Measurements from ENCODE around the gene CDK3. TPM values are rescaled to one million over a fixed set of nuclear protein-coding genes. Genes with fewer than 3 reads are reported as not detected.
A peak's percentile ranks its signal among the peaks of the same experiment; 100 is the strongest.

Gene CDK3
- total and polyA plus RNA-seq, 2 donors (not counting 3 experiments of a cell fraction or from before 2014, with no cell fraction given), result 8.5 to 8.7 TPM

GRCh38 chr17:76032073-76032779, 31.6 kb downstream of the CDK3 start:
- intact Hi-C loops (cut with micrococcal nuclease) (loop anchor here (5.0 kb wide), 1 partner anchor 245 kb away; no protein-coding TSS in a partner anchor), dilution Hi-C loops (cut with MboI; ENCODE audit: extremely low pct_ligation_motif_present, low sequenced_read_pairs) (no loop called here)
- no TSS peak for BruUV-seq (replicated peaks)
- Histone ChIP-seq H3K79me2 (ENCODE audit: control insufficient read depth, insufficient read depth, low read length) (no peaks in the 10 kb centered on the region), H3K9me1 (replicated peaks; ENCODE audit: control insufficient read depth, extremely low read depth, insufficient read depth, low read length) (no peaks in the 10 kb centered on the region), H3K9ac (replicated peaks; ENCODE audit: extremely low read depth, insufficient read depth, low read length) (no peak overlapping the region), H3K36me3 (ENCODE audit: control insufficient read depth in 2 of 2, extremely low read depth in 1 of 2, insufficient read depth in 2 of 2, low read length in 2 of 2) (peaks cover 0 to 2% of the 10 kb centered on the region in 2 experiments), H3K4me3 (replicated peaks in 1 of 3; ENCODE audit: insufficient read depth in 1 of 3, low read depth in 1 of 3, low read length in 3 of 3) (no peak overlapping the region), H3K27me3 (ENCODE audit: control insufficient read depth in 2 of 2, insufficient read depth in 2 of 2, low read length in 2 of 2) (no peaks in the 10 kb centered on the region), H3K9me3 (replicated peaks; ENCODE audit: control insufficient read depth, insufficient read depth, low read length) (no peaks in the 10 kb centered on the region), H3K27ac (ENCODE audit: insufficient read depth, low read depth, low read length) (no peak overlapping the region), H2AFZ (ENCODE audit: low read depth, low read length) (no peak overlapping the region), H4K20me1 (replicated peaks; ENCODE audit: control insufficient read depth, extremely low read depth, insufficient read depth, low read length) (no peaks in the 10 kb centered on the region), H3K4me2 (ENCODE audit: insufficient read depth, low read length) (no peak overlapping the region), H3K4me1 (ENCODE audit: control insufficient read depth, extremely low read depth, insufficient read depth, low read length) (peaks cover 11% of the 10 kb centered on the region)
- ChIA-PET CTCF (interaction anchor here (0.7 to 3.8 kb wide), 11 partner anchors 9 to 248 kb away, joined by 3 to 28 read pairs (median 4); no protein-coding TSS in a partner anchor), POLR2A (interaction anchor here (0.7 kb wide), 1 partner anchor 62 kb away, joined by 7 read pairs; no protein-coding TSS in a partner anchor)
- DNase-seq (ENCODE audit: low read depth, low spot score), result peak; percentile 27
- peak; percentile 59 for FAIRE-seq
- no peak for TF ChIP-seq POLR2AphosphoS5 (IDR thresholded peaks at IDR 0.05; ENCODE audit: insufficient read depth, low read depth, low read length)
- no peak for TF ChIP-seq EZH2 (IDR thresholded peaks at IDR 0.05; ENCODE audit: borderline replicate concordance, low read depth, low read length, severe bottlenecking)
- TF ChIP-seq CTCF (IDR thresholded peaks at IDR 0.05; ENCODE audit: extremely low read depth in 1 of 2, insufficient read depth in 1 of 2, low read depth in 1 of 2, low read length in 2 of 2), result peak; percentile 35 to 69

GRCh38 chr17:76032780-76033108, 32.1 kb downstream of the CDK3 start:
- Histone ChIP-seq H3K9me1 (replicated peaks; ENCODE audit: control insufficient read depth, extremely low read depth, insufficient read depth, low read length) (no peaks in the 10 kb centered on the region), H3K27me3 (ENCODE audit: control insufficient read depth in 2 of 2, insufficient read depth in 2 of 2, low read length in 2 of 2) (no peaks in the 10 kb centered on the region), H3K36me3 (ENCODE audit: control insufficient read depth in 2 of 2, extremely low read depth in 1 of 2, insufficient read depth in 2 of 2, low read length in 2 of 2) (peaks cover 0 to 2% of the 10 kb centered on the region in 2 experiments), H3K9ac (replicated peaks; ENCODE audit: extremely low read depth, insufficient read depth, low read length) (no peak overlapping the region), H3K9me3 (replicated peaks; ENCODE audit: control insufficient read depth, insufficient read depth, low read length) (no peaks in the 10 kb centered on the region), H3K4me3 (replicated peaks in 1 of 3; ENCODE audit: insufficient read depth in 1 of 3, low read depth in 1 of 3, low read length in 3 of 3) (no peak overlapping the region), H3K4me2 (ENCODE audit: insufficient read depth, low read length) (no peak overlapping the region), H2AFZ (ENCODE audit: low read depth, low read length) (no peak overlapping the region), H4K20me1 (replicated peaks; ENCODE audit: control insufficient read depth, extremely low read depth, insufficient read depth, low read length) (no peaks in the 10 kb centered on the region), H3K4me1 (ENCODE audit: control insufficient read depth, extremely low read depth, insufficient read depth, low read length) (peaks cover 11% of the 10 kb centered on the region), H3K79me2 (ENCODE audit: control insufficient read depth, insufficient read depth, low read length) (no peaks in the 10 kb centered on the region), H3K27ac (ENCODE audit: insufficient read depth, low read depth, low read length) (no peak overlapping the region)
- TF ChIP-seq CTCF (IDR thresholded peaks at IDR 0.05; ENCODE audit: extremely low read depth in 1 of 2, insufficient read depth in 1 of 2, low read depth in 1 of 2, low read length in 2 of 2) (no peak), POLR2A (IDR thresholded peaks at IDR 0.05; ENCODE audit: low read depth, low read length) (no peak), FOS (IDR thresholded peaks at IDR 0.05; ENCODE audit: borderline replicate concordance, insufficient read depth, low read length) (no peak), EZH2 (IDR thresholded peaks at IDR 0.05; ENCODE audit: borderline replicate concordance, low read depth, low read length, severe bottlenecking) (no peak), POLR2AphosphoS5 (IDR thresholded peaks at IDR 0.05; ENCODE audit: insufficient read depth, low read depth, low read length) (no peak), GATA2 (IDR thresholded peaks at IDR 0.05; ENCODE audit: insufficient read depth, insufficient read length, low read depth, low read length) (no peak), MYC (IDR thresholded peaks at IDR 0.05; ENCODE audit: low read depth, low read length) (no peak)
- intact Hi-C loops (cut with micrococcal nuclease), result loop anchor here (5.0 kb wide), 1 partner anchor 245 kb away; no protein-coding TSS in a partner anchor
- ChIA-PET POLR2A (no interaction called here), CTCF (interaction anchor here (1.0 to 3.8 kb wide), 10 partner anchors 8 to 247 kb away, joined by 3 to 28 read pairs (median 4); no protein-coding TSS in a partner anchor)
- BruUV-seq (replicated peaks), result no TSS peak
- no peak for FAIRE-seq
- dilution Hi-C loops (cut with MboI; ENCODE audit: extremely low pct_ligation_motif_present, low sequenced_read_pairs), result no loop called here
- no peak for DNase-seq (ENCODE audit: low read depth, low spot score)
